ENCODE data around the gene SAMD9L. TPM values are rescaled to one million over a fixed set of nuclear protein-coding genes. Genes with fewer than 3 reads are reported as not detected.
A peak's percentile ranks its signal among the peaks of the same experiment; 100 is the strongest.

The SAMD9L gene
- 10 to 100 TPM; 10.4 to 19.8 (median 18.3) TPM for polyA plus RNA-seq (ENCODE audit: insufficient read depth in 1 of 5, insufficient read length in 5 of 5, low replicate concordance in 1 of 5)
- long read RNA-seq, donor 1, full-length matches to known transcripts = 3 of 3 reads
- long read RNA-seq, donor 1, partial matches to known transcripts = 0 of 3 reads
- long read RNA-seq, donor 1, other reads (novel, unspliced or antisense) = 0 of 3 reads
- long read RNA-seq, donor 2 = 0 reads
- long read RNA-seq, donor 3 = 0 reads
- long read RNA-seq, donor 4, full-length matches to known transcripts = 3 of 8 reads
- long read RNA-seq, donor 4, partial matches to known transcripts = 5 of 8 reads
- long read RNA-seq, donor 4, other reads (novel, unspliced or antisense) = 0 of 8 reads
- long read RNA-seq, donor 5, full-length matches to known transcripts = 2 of 7 reads
- long read RNA-seq, donor 5, partial matches to known transcripts = 5 of 7 reads
- long read RNA-seq, donor 5, other reads (novel, unspliced or antisense) = 0 of 7 reads
- long read RNA-seq, donor 6, partial matches to known transcripts = 9 of 9 reads
- long read RNA-seq, donor 6, other reads (novel, unspliced or antisense) = 0 of 9 reads
- long read RNA-seq, donor 7, partial matches to known transcripts = 6 of 6 reads
- long read RNA-seq, donor 7, other reads (novel, unspliced or antisense) = 0 of 6 reads
- long read RNA-seq, donor 8 = 0 reads

- DNase-seq = peak; percentile 12 to 22
Measured at GRCh38 chr7:93148144-93148543, at the start of gene SAMD9L. Gene SAMD9L (minus strand): TSS chr7:93148385. CDS start chr7:93135971, 12,414 bp downstream.

GRCh38 chr7:93196336-93196735 is 48.2 kb upstream of the SAMD9L start:
- no peak for DNase-seq

- no peak for DNase-seq
Measured at GRCh38 chr7:93194386-93194785, 46.2 kb upstream of the SAMD9L start.

- no peak for DNase-seq
Measured at GRCh38 chr7:93188870-93189634, 40.9 kb upstream of the SAMD9L start.

GRCh38 chr7:93185303-93186027 is 37.3 kb upstream of the SAMD9L start:
- no peak for DNase-seq

GRCh38 chr7:93179173-93179572 is 31.0 kb upstream of the SAMD9L start:
- DNase-seq = no peak

GRCh38 chr7:93178213-93178612 is 30.0 kb upstream of the SAMD9L start:
- DNase-seq = no peak

GRCh38 chr7:93176992-93177580 is 28.9 kb upstream of the SAMD9L start:
- DNase-seq = no peak

GRCh38 chr7:93175219-93175618 is 27.0 kb upstream of the SAMD9L start:
- DNase-seq = no peak

- DNase-seq = no peak
Measured at GRCh38 chr7:93172683-93173082, 24.5 kb upstream of the SAMD9L start.

GRCh38 chr7:93171606-93172226 is 23.5 kb upstream of the SAMD9L start:
- DNase-seq = no peak

GRCh38 chr7:93165447-93165846 is 17.3 kb upstream of the SAMD9L start:
- DNase-seq = no peak

- DNase-seq = no peak
Measured at GRCh38 chr7:93164766-93165165, 16.6 kb upstream of the SAMD9L start.

GRCh38 chr7:93161181-93161762 is 13.1 kb upstream of the SAMD9L start:
- no peak for DNase-seq

- no peak for DNase-seq
Measured at GRCh38 chr7:93160410-93160809, 12.2 kb upstream of the SAMD9L start.

- no peak for DNase-seq
Measured at GRCh38 chr7:93159490-93159889, 11.3 kb upstream of the SAMD9L start.

- DNase-seq = no peak
Measured at GRCh38 chr7:93156884-93157283, 8.7 kb upstream of the SAMD9L start.

GRCh38 chr7:93150200-93150835 is 2.1 kb upstream of the SAMD9L start:
- DNase-seq = no peak

GRCh38 chr7:93148727-93149126 is 542 bp upstream of the SAMD9L start:
- no peak for DNase-seq

- DNase-seq = peak; percentile 26 to 49
Measured at GRCh38 chr7:93147363-93147762, 822 bp downstream of the SAMD9L start.
